ENCODE results near the gene COPE.

Gene COPE

DNA sequence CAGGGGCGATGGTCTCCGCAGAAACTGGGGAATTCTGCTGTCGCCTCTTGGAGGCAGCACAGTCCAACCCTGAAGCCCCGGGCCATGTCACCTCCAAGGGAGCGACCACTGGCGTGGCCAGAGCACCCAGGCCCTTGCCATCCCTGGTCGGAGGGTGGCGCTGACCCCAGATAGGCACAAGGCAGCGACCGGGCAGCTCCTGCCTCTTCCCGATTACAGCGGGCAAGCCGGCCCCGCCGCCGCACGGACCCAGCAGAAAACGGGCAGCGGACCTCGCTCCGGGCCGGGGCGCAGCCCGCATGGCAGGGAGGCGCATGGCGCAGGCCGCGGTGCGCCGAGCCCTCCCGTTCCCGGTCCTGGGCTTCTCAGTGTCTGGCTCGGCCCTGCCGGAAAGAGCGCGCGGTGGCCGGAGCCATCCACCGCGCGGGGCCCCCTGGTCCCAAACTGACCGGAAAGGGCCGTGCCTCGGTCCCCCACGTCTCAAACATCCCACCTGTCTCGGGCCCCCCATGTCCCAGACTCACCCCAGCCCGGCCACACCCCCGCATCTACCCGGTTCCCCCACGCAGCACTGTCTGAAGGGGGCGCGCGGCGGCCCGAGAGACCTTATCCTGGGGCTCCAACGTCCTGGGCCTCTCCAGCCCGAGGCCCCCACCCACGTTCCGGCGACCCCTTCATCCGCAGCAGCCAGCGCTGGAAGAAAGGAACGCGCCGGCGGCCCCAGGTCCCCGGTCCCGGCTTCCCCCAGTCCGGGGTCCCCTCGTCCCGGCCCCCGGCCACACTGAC, 24.0 kb downstream of the COPE start:
- Histone ChIP-seq H3K79me2 (ENCODE audit: low read length) (no peaks in the 10 kb centered on the region), H3K36me3 (replicated peaks; ENCODE audit: low read depth, low read length) (peaks cover 9% of the 10 kb centered on the region), H3K4me1 (ENCODE audit: low read length) (no peaks in the 10 kb centered on the region), H3K4me2 (ENCODE audit: low read length) (no peak overlapping the region), H2AFZ (ENCODE audit: low read depth, low read length) (no peak overlapping the region), H3K9ac (ENCODE audit: low read length) (no peak overlapping the region), H3K9me3 (ENCODE audit: insufficient read depth, low read length) (no peaks in the 10 kb centered on the region), H3K4me3 (ENCODE audit: low read length) (no peak overlapping the region), H3K27ac (ENCODE audit: low read length) (no peak overlapping the region), H3K27me3 (ENCODE audit: low read depth, low read length) (no peaks in the 10 kb centered on the region), H4K20me1 (ENCODE audit: insufficient read depth, low read length) (no peaks in the 10 kb centered on the region)
- TF ChIP-seq, protein P1, sequence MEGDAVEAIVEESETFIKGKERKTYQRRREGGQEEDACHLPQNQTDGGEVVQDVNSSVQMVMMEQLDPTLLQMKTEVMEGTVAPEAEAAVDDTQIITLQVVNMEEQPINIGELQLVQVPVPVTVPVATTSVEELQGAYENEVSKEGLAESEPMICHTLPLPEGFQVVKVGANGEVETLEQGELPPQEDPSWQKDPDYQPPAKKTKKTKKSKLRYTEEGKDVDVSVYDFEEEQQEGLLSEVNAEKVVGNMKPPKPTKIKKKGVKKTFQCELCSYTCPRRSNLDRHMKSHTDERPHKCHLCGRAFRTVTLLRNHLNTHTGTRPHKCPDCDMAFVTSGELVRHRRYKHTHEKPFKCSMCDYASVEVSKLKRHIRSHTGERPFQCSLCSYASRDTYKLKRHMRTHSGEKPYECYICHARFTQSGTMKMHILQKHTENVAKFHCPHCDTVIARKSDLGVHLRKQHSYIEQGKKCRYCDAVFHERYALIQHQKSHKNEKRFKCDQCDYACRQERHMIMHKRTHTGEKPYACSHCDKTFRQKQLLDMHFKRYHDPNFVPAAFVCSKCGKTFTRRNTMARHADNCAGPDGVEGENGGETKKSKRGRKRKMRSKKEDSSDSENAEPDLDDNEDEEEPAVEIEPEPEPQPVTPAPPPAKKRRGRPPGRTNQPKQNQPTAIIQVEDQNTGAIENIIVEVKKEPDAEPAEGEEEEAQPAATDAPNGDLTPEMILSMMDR (IDR thresholded peaks at IDR 0.05; ENCODE audit: low read depth, low read length) = no peak
- TF ChIP-seq EZH2phosphoT487 (IDR thresholded peaks at IDR 0.05; ENCODE audit: low read depth) = no peak

DNA sequence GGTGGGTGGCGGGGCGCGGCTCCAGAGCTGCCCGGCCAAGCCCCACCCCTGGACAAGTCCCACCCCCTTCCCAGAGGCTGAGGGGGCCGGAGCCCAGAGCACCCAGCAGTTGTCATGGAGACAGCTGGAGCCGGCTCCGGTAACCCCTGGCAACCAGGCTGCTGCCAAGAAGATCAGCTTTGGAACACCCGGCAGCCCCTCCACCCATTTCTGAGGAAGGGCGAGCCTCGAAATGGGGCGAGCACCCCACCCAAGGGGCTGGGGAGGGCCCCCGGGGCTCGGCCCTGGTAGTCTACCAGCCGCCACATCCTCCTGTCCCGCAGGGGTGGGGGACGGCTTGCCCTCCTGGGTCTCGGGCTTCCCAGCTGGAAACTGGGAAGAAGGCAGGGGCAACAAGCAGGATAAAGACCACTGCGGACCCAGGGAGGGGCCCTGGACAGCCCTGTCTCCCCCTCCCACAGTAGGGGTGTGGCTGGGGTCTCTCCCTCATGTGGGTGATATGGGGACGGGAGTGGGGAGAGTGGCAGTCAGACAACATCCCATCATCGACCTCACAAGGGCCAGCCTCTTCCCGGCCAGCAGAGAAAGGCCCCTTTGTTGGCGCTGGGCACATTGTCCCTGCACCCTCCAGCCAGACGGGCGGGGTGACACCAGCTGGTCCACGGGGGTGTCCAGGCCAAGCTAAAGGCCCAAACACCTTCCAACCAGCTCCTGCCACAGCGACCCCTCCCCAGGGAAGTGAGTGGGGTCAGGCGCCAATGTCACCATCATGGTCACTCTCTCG, 24.7 kb downstream of the COPE start:
- no peaks in the 10 kb centered on the region for H3K9me3 ChIP-seq (ENCODE audit: insufficient read depth, low read length)
- H3K9ac ChIP-seq (ENCODE audit: low read length) = no peak overlapping the region
- H4K20me1 ChIP-seq (ENCODE audit: insufficient read depth, low read length) = no peaks in the 10 kb centered on the region
- peaks cover 6% of the 10 kb centered on the region for H3K36me3 ChIP-seq (replicated peaks; ENCODE audit: low read depth, low read length)
- H3K4me3 ChIP-seq (ENCODE audit: low read length) = no peak overlapping the region
- no peak for TF ChIP-seq EZH2phosphoT487 (IDR thresholded peaks at IDR 0.05; ENCODE audit: low read depth)
- TF ChIP-seq, protein P1 (IDR thresholded peaks at IDR 0.05; ENCODE audit: low read depth, low read length) = no peak
- no peak overlapping the region for H3K4me2 ChIP-seq (ENCODE audit: low read length)
- no peaks in the 10 kb centered on the region for H3K79me2 ChIP-seq (ENCODE audit: low read length)
- H3K27ac ChIP-seq (ENCODE audit: low read length) = no peak overlapping the region
- no peak overlapping the region for H2AFZ ChIP-seq (ENCODE audit: low read depth, low read length)
- no peaks in the 10 kb centered on the region for H3K4me1 ChIP-seq (ENCODE audit: low read length)
- no peaks in the 10 kb centered on the region for H3K27me3 ChIP-seq (ENCODE audit: low read depth, low read length)

DNA sequence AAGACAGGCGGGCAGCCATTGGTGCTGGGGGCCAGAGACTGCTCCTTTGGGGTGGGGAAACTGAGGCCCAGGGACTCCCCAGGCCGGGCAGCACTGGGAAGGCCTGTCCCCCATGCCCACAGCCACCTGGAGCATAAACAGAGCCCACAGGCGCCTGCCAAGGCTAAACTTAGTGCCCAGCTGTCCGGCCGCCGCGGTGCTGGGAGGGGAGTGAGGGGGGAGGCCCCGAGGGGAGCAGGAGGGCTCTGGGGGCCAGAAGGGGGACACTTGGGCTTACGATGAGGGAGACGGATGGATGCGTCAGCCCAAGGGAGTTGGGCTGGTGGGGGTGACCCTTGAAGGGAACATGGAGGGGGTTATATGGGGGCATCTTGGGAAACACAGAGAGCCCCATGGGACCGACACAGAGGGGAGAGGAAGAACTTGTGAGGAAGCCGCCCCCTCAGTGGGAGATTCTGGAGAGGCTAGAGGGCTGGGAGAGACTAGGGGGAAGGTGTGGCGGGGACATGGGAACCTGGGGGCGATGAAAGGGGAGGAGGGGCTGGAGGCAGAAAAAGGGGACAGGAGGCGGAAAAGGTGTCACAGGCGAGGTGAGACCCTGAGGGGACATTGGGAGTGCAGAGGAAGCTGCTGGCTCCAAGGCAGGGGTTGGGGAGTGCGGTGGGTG, 25.5 kb downstream of the COPE start:
- Histone ChIP-seq H3K79me2 (ENCODE audit: low read length) (no peaks in the 10 kb centered on the region), H3K9ac (ENCODE audit: low read length) (no peak overlapping the region), H3K27me3 (ENCODE audit: low read depth, low read length) (no peaks in the 10 kb centered on the region), H3K27ac (ENCODE audit: low read length) (no peak overlapping the region), H4K20me1 (ENCODE audit: insufficient read depth, low read length) (no peaks in the 10 kb centered on the region), H3K4me3 (ENCODE audit: low read length) (no peak overlapping the region), H2AFZ (ENCODE audit: low read depth, low read length) (no peak overlapping the region), H3K36me3 (replicated peaks; ENCODE audit: low read depth, low read length) (no peaks in the 10 kb centered on the region), H3K4me1 (ENCODE audit: low read length) (no peaks in the 10 kb centered on the region), H3K4me2 (ENCODE audit: low read length) (no peak overlapping the region), H3K9me3 (ENCODE audit: insufficient read depth, low read length) (no peaks in the 10 kb centered on the region)
- TF ChIP-seq, protein P1 (IDR thresholded peaks at IDR 0.05; ENCODE audit: low read depth, low read length) = no peak
- TF ChIP-seq EZH2phosphoT487 (IDR thresholded peaks at IDR 0.05; ENCODE audit: low read depth) = no peak

Measured in OCI-LY3 (cell line).